Measurements from ENCODE around the gene ZNF506.
"Not testable (repeated sequence)": the region's sequence is repeated elsewhere in the genome, so short reads cannot be mapped to it uniquely, and the experiment has no call there.

The ZNF506 gene

GRCh38 chr19:19777692-19778091 lies 43.9 kb downstream of the ZNF506 start:
- no peak for DNase-seq

GRCh38 chr19:19776206-19777008 lies 45.1 kb downstream of the ZNF506 start:
- DNase-seq: peak; percentile 94

GRCh38 chr19:19775891-19776205 lies 45.7 kb downstream of the ZNF506 start:
- DNase-seq: no peak

- DNase-seq: no peak
These were observed 47.1 kb downstream of the ZNF506 start for GRCh38 chr19:19774354-19775033.

DNA sequence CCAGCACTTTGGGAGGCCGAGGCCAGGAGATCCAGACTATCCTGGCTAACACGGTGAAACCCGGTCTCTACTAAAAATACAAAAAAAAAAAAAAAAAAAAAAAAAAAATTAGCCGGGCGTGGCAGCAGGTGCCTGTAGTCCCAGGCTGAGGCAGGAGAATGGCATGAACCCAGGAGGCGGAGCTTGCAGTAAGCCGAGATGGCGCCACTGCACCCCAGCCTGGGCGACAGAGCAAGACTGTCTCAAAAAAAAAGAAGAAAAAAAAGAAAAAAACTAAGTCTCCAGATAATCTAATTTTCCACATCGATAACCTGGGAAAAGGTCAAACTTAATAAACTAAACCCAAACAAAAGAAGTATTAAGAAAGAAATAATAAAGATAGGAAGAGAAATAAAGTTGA lies 49.6 kb downstream of the ZNF506 start:
- not testable (repeated sequence) for DNase-seq

GRCh38 chr19:19769971-19770370 lies 51.6 kb downstream of the ZNF506 start:
- not testable (repeated sequence) for DNase-seq

DNA sequence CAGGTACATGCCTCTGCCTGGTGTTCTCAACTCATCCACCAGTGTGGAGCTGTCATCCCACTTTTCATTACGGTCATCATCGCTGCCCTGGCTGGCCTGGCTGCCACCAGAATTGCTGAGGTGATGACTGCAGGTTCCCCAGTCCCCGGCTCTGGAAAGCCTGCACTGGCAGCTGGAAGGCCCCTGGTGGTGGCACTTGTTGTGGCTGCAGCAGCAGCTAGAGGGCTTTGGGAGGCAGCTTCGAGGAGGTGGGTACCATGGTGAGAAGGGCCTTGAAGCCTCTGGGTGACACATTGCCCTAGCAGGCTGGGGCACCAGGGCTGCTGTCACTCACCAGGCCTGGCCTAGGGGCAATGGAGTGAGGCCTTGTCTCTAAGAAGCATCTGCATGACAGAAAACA lies 63.4 kb downstream of the ZNF506 start:
- DNase-seq: no peak

DNA sequence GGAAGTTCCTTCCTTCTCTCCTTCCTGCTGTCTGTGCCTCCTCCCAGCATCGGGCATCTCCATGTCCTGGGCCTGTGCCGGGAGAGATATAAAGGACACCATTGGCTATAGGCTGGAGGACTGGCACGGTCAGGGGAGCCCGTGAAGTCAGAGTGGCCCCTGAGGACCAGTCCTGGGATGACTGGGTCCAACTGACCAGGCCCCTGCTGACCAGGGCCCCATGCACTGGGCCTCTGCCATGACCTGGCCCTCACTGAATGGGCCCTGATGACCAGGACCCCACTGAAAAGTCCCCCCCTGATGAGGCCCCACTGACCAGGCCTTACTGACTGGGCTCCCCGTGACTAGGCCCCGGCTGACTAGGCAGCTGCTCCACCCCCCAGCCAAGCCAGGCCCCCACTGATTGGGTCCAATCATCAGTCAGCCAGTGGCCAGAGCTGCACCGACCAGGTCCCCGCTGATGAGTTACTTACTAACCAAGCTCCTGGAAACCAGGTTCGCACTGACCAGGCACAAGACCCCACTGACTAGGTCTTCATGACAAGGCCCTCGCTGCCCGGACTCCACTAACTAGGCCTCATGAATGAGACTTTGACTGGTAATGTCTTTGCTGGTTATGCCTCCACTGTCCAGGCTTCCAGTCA lies 68.7 kb downstream of the ZNF506 start:
- no peak for DNase-seq

- DNase-seq: no peak
These were observed 69.7 kb downstream of the ZNF506 start for GRCh38 chr19:19751846-19752245.

GRCh38 chr19:19750842-19751790 lies 70.4 kb downstream of the ZNF506 start:
- DNase-seq: no peak

GRCh38 chr19:19749908-19750841 lies 71.4 kb downstream of the ZNF506 start:
- DNase-seq: no peak

- DNase-seq: no peak
These were observed 72.2 kb downstream of the ZNF506 start for GRCh38 chr19:19749117-19749907.

DNA sequence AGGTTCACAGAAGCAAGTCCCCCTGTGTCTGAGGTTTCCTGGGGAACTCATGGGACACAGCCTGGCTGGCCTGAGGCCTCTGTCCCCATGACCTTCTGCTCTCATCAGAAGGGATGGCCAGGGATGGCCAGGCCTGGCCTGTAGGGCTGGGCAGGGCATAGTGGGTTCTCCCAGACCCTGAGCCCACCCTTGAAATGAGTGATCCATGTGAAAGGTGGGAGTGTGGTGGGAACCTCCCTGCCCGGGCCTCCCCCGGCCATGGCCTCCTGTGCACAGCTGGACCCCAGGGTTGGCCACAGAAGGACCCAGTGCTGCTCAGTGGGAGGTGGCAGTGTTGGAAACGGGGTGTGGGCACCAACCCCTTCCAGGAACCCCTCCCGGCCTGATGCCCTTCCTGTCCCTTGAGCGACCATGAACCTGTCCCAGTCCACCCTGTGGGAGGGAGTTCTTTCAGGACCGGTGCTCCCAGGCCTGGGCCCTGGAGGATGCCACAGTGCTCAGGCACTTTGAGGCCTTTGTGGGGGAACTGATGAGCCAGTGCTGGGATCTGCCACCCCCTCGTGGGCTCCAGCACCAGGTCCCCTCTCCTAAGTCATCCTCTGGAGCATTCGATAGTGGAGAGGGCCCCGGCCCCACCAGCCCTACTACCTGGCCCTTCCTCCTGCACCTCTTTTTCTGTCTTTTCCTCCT lies 73.2 kb downstream of the ZNF506 start:
- no peak for DNase-seq

DNA sequence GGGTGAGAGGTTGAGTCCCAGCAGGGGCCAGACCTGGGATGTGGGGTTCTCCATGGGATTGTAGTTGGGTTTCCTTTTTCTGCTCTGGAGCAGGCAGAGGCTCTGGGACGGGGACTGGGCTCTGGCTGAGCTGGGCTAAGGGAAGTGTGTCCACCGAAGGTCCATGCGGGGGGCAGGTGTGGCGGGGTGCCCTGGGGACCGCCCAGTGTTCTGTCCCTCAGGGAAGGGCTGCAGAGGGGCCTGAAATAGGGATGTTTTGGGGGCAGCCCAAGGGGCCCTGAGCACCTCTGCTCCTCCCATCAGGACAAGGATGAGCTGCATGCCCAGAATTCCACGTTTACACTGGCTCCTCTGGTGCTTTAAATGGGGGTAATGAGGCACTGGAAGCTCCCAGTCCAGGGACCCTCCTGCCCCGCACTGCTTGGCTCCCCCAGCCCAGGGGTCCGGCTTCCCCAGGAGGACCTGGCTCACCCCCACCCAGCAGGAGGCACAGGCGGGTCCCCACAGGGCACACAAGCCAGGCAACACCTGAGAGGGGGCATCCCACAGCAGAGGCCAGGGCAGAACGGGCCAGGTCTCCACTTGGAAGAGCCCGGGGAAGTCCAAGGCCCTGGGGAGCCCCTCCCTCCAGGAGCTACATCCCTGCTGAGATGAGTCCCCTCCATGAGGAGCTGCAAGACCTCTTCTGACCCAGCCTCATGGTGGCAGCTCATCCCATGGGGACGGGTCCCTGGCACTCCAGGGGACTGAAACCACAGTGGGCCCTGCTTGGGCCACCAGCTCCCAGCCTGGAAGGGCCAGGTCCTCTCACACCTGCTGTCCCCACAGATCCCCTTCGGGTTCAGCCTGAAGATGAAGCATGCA lies 74.0 kb downstream of the ZNF506 start:
- DNase-seq: no peak

DNA sequence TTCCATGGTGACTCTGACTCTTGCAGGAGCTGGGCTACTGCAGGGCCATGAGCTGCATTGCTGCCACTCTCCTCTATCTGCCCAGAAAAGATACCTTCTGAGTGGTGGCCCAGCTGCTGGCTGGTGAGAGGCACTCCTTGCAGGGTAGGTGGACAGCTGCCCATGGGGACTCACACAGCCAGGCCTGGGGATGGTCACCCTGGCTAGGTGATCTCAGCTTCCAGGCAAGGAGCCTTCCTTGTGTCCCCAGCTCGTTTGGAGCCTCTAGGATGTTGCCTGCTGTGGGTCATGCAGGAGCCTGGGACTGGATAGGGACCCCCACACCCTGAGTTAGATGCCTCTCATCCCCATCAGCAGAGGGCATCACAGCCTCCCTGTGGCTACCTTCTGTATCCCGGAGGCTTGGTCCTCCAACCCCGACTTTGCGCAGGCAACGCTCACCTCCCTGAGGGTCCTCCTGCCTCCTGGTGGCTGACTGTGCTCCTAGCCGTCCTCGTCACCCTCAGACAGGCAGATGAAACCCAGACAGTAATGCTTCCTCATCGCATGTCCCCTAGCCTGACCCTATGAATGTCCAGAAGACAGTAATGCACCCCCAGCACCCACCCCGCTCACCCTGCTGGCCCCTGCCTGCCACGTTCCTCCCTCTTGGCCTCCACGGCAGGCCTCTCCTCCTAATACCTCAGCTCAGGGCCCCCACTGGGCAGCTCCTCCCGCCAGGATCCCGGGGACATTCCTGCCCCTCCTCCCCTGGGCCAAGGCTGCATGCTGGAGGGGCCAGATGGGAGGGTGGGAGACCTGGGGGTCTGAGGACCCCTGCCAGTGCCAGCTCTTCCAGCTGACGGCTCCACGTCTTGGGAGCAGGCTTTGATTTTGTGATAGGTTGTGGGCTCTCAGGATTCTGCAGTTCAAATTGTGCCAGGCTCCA lies 75.0 kb downstream of the ZNF506 start:
- DNase-seq: no peak

DNA sequence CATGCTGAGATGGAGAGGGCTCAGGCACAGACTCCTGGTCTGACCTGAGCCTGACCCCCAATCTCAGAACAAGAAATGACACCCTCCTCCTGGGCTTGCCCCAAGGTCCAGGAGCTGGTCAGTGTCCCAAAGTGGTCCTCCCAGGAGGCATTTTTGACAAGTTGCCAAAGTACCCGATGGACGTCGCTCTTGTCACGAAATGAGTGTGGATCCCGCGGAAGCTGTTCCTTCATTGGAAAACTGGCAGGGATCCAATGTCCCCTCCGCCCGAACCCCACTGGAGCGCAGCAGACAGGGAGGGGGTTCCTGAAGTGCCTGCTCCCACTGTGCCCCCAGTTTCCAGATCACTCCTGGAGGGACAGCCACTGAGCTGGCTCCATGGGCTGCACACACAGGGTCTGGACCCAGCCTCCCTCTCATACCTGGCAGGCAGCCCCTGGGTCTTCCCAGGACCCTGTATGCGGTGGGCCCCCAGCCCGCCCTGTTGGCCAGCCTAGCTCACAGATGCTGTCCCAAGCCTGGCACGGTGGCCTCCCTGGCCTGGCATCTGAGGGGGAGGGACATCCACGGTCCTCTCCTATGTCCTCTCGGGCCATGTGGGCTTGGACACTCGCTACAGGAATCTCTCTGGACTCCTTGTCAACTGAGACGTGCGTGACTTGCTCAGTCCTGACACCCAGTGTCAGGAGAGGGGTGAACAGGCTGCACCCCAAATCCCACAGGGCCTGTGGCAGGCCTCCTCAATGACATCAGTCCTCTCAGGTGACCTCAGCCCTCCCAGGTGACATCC lies 75.9 kb downstream of the ZNF506 start:
- no peak for DNase-seq

DNA sequence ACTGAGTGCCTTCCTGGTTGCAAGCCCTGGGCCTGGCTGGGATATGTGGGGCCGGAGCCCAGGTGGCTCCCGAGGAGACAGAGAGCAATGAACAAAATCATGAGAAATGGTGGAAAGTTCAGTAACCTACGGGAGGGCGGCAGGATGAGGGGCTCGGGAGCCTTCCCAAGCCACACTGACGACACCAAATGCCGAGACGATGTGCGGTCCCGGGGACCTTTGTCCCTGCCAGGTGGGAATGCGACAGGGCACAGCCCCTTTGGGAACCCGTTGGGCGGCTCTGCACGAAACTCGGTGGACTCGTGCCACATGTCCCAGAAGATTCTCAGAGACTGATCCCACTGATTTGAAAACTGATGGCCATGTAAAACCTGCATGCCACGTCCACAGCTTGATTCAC lies 76.9 kb downstream of the ZNF506 start:
- DNase-seq: no peak

Measured in NCI-H1694 (cell line).